HG02938 (cell line): ENCODE data around the gene CDRT4.

Experiments
- ATAC-seq: cut with Tn5 transposase; IDR thresholded peaks from one replicate; pipeline ENCODE4 v1.9.1; 2021; ENCODE audit warnings: mild to moderate bottlenecking, moderate library complexity; ENCODE audit not compliant: unreplicated experiment

The CDRT4 gene

GRCh38 chr17:15432807-15433611 lies 34.4 kb downstream of the CDRT4 start:
- ATAC-seq = no peak

GRCh38 chr17:15431766-15432165 lies 35.7 kb downstream of the CDRT4 start:
- ATAC-seq = no peak

GRCh38 chr17:15431196-15431595 lies 36.2 kb downstream of the CDRT4 start:
- no peak for ATAC-seq

- ATAC-seq = no peak
These were observed 42.9 kb downstream of the CDRT4 start for GRCh38 chr17:15424521-15424920.

- ATAC-seq = no peak
These were observed 44.9 kb downstream of the CDRT4 start for GRCh38 chr17:15422392-15422965.

- no peak for ATAC-seq
These were observed 48.6 kb downstream of the CDRT4 start for GRCh38 chr17:15418781-15419180.

GRCh38 chr17:15414532-15415306 lies 52.7 kb downstream of the CDRT4 start:
- no peak for ATAC-seq

- ATAC-seq = no peak
These were observed 54.2 kb downstream of the CDRT4 start for GRCh38 chr17:15413101-15413771.

- no peak for ATAC-seq
These were observed 54.8 kb downstream of the CDRT4 start for GRCh38 chr17:15412606-15413005.

- no peak for ATAC-seq
These were observed 55.8 kb downstream of the CDRT4 start for GRCh38 chr17:15411384-15412198.

- ATAC-seq = no peak
These were observed 57.6 kb downstream of the CDRT4 start for GRCh38 chr17:15409721-15410250.

GRCh38 chr17:15408803-15409202 lies 58.6 kb downstream of the CDRT4 start:
- ATAC-seq = no peak

- ATAC-seq = no peak
These were observed 61.3 kb downstream of the CDRT4 start for GRCh38 chr17:15406081-15406480.

- ATAC-seq = no peak
These were observed 62.4 kb downstream of the CDRT4 start for GRCh38 chr17:15405058-15405415.

GRCh38 chr17:15404106-15405057 lies 63.0 kb downstream of the CDRT4 start:
- ATAC-seq = no peak

- no peak for ATAC-seq
These were observed 64.0 kb downstream of the CDRT4 start for GRCh38 chr17:15403276-15403939.

GRCh38 chr17:15399443-15399842 lies 68.0 kb downstream of the CDRT4 start:
- ATAC-seq = no peak

- no peak for ATAC-seq
These were observed 68.6 kb downstream of the CDRT4 start for GRCh38 chr17:15398736-15399331.
